Measurements from ENCODE around the gene SH3RF3. TPM values are rescaled to one million over a fixed set of nuclear protein-coding genes. Genes with fewer than 3 reads are reported as not detected.

The SH3RF3 gene
- total RNA-seq, 1 donor from 2014 or later: 0.28 TPM

- H3K4me3 Mint-ChIP-seq: no peak overlapping the region
- H3K27me3 Mint-ChIP-seq (ENCODE audit: insufficient read depth, low read depth): peaks cover 8% of the 10 kb centered on the region
- no peak overlapping the region for H3K27ac ChIP-seq
- H3K9me3 Mint-ChIP-seq: peaks cover 27% of the 10 kb centered on the region
- H4K20me1 ChIP-seq (ENCODE audit: low read depth): no peaks in the 10 kb centered on the region
- no peak overlapping the region for H3K4me2 ChIP-seq
- H3K4me1 Mint-ChIP-seq: peaks cover 38% of the 10 kb centered on the region
- H3F3A ChIP-seq (ENCODE audit: low read depth): no peaks in the 10 kb centered on the region
- peak overlapping the region; percentile 67 for H3K27ac Mint-ChIP-seq
- H2AFZ ChIP-seq (replicated peaks): no peak overlapping the region
- no peak overlapping the region for H3K4me3 ChIP-seq
- no peaks in the 10 kb centered on the region for H3K27me3 ChIP-seq
- DNase-seq (ENCODE audit: low spot score): no peak
- peaks cover 12% of the 10 kb centered on the region for H3K9me3 ChIP-seq (ENCODE audit: low read depth)
- no peaks in the 10 kb centered on the region for H3K79me2 ChIP-seq (ENCODE audit: low read depth)
- no peak overlapping the region for H3K9ac ChIP-seq
- peaks cover 21% of the 10 kb centered on the region for H3K36me3 Mint-ChIP-seq
- no peaks in the 10 kb centered on the region for H3K4me1 ChIP-seq
- TF ChIP-seq CTCF (IDR thresholded peaks at IDR 0.05): no peak
- TF ChIP-seq EZH2 (IDR thresholded peaks at IDR 0.05): no peak
- TF ChIP-seq EZH2phosphoT487 (IDR thresholded peaks at IDR 0.05): no peak
- no peaks in the 10 kb centered on the region for H3K36me3 ChIP-seq
These were observed 318.8 kb downstream of the SH3RF3 start for GRCh38 chr2:109447776-109448175.

GRCh38 chr2:109448207-109448606 lies 319.2 kb downstream of the SH3RF3 start:
- Histone ChIP-seq H3K9me3 (ENCODE audit: low read depth) (peaks cover 10% of the 10 kb centered on the region), H3K36me3 (no peaks in the 10 kb centered on the region), H3K79me2 (ENCODE audit: low read depth) (no peaks in the 10 kb centered on the region), H3K27me3 (no peaks in the 10 kb centered on the region), H3K4me2 (no peak overlapping the region), H3F3A (ENCODE audit: low read depth) (no peaks in the 10 kb centered on the region), H3K4me1 (no peaks in the 10 kb centered on the region), H3K9ac (no peak overlapping the region), H3K4me3 (no peak overlapping the region), H2AFZ (replicated peaks) (no peak overlapping the region), H3K27ac (no peak overlapping the region), H4K20me1 (ENCODE audit: low read depth) (no peaks in the 10 kb centered on the region)
- TF ChIP-seq EZH2phosphoT487 (IDR thresholded peaks at IDR 0.05) (no peak), EZH2 (IDR thresholded peaks at IDR 0.05) (no peak), CTCF (IDR thresholded peaks at IDR 0.05) (no peak)
- peaks cover 8% of the 10 kb centered on the region for H3K27me3 Mint-ChIP-seq (ENCODE audit: insufficient read depth, low read depth)
- peak overlapping the region; percentile 67 for H3K27ac Mint-ChIP-seq
- H3K4me1 Mint-ChIP-seq: peaks cover 38% of the 10 kb centered on the region
- H3K9me3 Mint-ChIP-seq: peaks cover 24% of the 10 kb centered on the region
- no peak overlapping the region for H3K4me3 Mint-ChIP-seq
- peaks cover 21% of the 10 kb centered on the region for H3K36me3 Mint-ChIP-seq
- DNase-seq (ENCODE audit: low spot score): no peak

GRCh38 chr2:109448946-109449788 lies 320.2 kb downstream of the SH3RF3 start:
- no peak overlapping the region for H3K27ac ChIP-seq
- Mint-ChIP-seq H3K9me3 (peaks cover 17% of the 10 kb centered on the region), H3K4me1 (peaks cover 38% of the 10 kb centered on the region), H3K27ac (no peak overlapping the region), H3K36me3 (peaks cover 19% of the 10 kb centered on the region), H3K4me3 (no peak overlapping the region), H3K27me3 (ENCODE audit: insufficient read depth, low read depth) (peaks cover 8% of the 10 kb centered on the region)
- H3K36me3 ChIP-seq: no peaks in the 10 kb centered on the region
- peaks cover 10% of the 10 kb centered on the region for H3K9me3 ChIP-seq (ENCODE audit: low read depth)
- no peak for DNase-seq (ENCODE audit: low spot score)
- no peak overlapping the region for H3K9ac ChIP-seq
- H3K4me1 ChIP-seq: no peaks in the 10 kb centered on the region
- no peak overlapping the region for H3K4me3 ChIP-seq
- no peak overlapping the region for H2AFZ ChIP-seq (replicated peaks)
- H4K20me1 ChIP-seq (ENCODE audit: low read depth): no peaks in the 10 kb centered on the region
- no peaks in the 10 kb centered on the region for H3F3A ChIP-seq (ENCODE audit: low read depth)
- H3K4me2 ChIP-seq: no peak overlapping the region
- H3K27me3 ChIP-seq: no peaks in the 10 kb centered on the region
- TF ChIP-seq EZH2phosphoT487 (IDR thresholded peaks at IDR 0.05) (no peak), CTCF (IDR thresholded peaks at IDR 0.05) (no peak), EZH2 (IDR thresholded peaks at IDR 0.05) (no peak)
- no peaks in the 10 kb centered on the region for H3K79me2 ChIP-seq (ENCODE audit: low read depth)
